GM18502 (cell line): ENCODE measurements around the gene THRB.

ENCODE experiments used
- ATAC-seq: cut with Tn5 transposase; IDR thresholded peaks from one replicate; pipeline ENCODE4 v1.9.1; 2021; ENCODE audit warnings: mild to moderate bottlenecking; ENCODE audit not compliant: unreplicated experiment, poor library complexity

THRB gene

DNA sequence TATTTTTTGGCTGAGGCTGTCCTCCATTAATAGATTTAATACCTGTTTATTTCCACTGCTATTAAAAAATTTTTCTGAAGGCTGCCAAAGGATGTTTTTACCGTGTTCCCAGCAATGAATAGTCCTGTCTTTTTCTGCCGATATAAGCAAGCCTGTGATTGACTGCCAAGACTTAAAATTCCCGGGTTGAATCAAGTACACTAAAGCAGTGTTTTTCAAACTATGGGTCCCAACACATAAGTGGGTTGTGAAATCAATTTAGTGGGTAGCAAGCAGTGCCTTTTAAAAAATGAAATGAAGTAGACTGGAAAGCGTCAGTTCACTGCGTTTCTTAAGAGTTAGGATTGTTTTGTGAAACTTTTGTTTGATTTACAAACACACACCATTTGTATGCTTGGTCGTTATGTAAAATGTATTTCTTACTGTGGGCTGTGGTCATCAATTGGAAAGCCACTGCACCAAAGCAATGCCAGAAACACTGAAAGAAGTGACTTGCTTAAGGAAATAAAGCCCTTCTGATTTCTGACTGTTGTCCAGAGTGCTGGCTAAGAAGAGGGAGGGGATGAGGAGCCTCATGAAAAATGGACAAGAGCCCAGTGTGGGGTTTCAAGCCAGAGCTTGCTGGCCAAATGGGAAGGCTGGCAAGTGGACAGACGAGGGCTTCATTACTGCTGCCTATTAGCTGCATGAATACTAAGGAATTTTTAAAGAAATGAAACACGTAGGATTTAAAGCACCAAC is 206.0 kb downstream of the THRB start:
- ATAC-seq = no peak

GRCh38 chr3:24287755-24288450 is 206.7 kb downstream of the THRB start:
- ATAC-seq = no peak

DNA sequence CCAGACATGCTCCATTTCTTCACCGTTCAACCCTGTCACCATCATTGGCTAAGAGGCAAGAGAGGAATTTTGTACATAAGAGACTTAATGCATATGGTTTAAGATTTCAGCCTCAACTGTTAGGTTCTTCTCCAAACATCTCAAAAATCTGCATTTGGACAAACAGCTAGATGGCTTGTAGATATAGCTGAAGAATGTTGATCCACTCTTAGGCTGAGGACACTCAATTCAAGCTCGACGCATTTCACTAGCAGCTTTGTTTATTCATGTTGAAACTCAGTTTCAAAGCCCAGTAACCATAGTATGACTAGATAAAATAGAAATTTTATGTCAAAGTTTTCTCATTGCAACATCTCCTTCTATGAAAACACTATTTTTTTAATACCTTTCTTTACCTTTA is 208.2 kb downstream of the THRB start:
- no peak for ATAC-seq

GRCh38 chr3:24278543-24278942 is 216.1 kb downstream of the THRB start:
- no peak for ATAC-seq

- ATAC-seq = no peak
Measured at GRCh38 chr3:24273491-24273890, 221.2 kb downstream of the THRB start.

GRCh38 chr3:24272875-24273274 is 221.8 kb downstream of the THRB start:
- no peak for ATAC-seq

DNA sequence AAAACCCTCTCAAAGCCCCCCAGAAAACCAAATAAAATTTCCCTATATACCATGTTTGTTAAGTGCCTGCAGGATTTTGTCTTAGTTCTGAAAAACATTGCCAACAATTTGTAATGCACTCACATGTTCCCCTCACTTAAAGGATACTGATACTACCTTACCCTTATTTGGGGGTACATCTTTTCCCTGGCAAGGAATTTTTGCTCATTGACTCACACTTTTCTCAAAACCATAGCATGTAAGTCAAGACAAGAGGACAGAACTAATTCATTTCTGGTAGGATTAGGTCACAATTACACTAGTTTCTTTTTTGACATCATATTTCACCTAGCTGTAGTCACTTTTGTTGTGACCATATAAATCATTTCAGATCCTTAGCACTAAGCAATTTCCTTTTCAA is 222.2 kb downstream of the THRB start:
- no peak for ATAC-seq

DNA sequence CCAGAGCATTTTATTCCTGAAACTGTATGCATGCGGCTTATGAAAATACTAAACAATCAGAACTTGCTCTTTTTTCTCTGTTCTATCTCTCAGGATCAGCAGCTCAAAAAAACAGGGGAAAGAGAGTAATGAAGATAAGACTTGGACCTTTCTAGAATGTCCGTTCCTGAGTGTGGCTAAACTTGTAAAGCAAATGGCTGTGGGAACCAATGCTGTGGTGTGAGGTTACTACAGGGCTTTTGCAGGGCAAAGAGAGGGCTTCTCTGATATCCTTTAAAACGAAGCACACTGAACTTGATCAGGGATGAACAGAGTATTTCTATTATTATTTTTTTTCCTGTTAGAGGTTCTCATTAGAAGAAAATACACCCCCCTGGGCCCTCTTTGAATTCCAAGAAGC is 223.4 kb downstream of the THRB start:
- ATAC-seq = no peak

- ATAC-seq = no peak
Measured at GRCh38 chr3:24270744-24271143, 223.9 kb downstream of the THRB start.

GRCh38 chr3:24270204-24270691 is 224.4 kb downstream of the THRB start:
- no peak for ATAC-seq

DNA sequence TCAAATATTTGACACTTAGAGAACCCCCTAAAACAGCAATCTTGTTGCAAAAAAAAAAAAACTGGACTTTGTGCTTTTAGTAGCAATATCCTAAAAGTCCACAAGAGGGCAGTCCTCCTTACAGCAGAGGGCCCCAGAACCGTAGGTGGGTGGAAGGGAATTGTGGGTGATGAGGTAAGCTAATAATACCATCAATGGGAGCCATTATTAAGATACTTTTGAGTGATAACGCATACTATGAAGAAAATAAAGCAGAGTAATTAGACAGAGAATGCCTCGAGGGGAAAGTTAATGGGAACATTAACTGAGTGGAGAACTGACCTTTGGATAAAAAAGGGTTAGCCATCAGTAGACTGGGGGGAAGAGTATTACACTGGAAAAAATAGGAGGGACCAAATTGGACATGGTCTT is 229.9 kb downstream of the THRB start:
- peak; percentile 85 for ATAC-seq

DNA sequence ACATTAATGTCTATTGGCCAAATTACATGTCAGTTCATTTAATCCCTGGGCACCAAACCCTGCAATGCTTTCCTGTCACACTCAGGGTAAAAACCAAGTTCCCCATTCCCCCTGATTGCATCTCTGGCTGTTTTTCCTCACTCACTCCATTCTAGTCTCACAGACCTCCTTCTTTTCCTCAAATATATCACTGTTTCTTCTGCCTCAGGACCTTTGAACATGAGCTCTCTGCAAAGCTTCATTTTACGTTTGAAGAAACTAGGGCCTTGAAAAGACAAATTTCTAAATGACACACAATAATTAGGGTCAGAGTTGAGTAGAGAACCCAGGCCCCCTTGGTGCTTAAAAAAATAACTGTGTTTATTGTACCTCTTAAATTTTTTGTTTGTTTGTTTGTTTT is 230.6 kb downstream of the THRB start:
- ATAC-seq = no peak

GRCh38 chr3:24263069-24263668 is 231.5 kb downstream of the THRB start:
- ATAC-seq = no peak

- no peak for ATAC-seq
Measured at GRCh38 chr3:24261521-24261920, 233.1 kb downstream of the THRB start.

DNA sequence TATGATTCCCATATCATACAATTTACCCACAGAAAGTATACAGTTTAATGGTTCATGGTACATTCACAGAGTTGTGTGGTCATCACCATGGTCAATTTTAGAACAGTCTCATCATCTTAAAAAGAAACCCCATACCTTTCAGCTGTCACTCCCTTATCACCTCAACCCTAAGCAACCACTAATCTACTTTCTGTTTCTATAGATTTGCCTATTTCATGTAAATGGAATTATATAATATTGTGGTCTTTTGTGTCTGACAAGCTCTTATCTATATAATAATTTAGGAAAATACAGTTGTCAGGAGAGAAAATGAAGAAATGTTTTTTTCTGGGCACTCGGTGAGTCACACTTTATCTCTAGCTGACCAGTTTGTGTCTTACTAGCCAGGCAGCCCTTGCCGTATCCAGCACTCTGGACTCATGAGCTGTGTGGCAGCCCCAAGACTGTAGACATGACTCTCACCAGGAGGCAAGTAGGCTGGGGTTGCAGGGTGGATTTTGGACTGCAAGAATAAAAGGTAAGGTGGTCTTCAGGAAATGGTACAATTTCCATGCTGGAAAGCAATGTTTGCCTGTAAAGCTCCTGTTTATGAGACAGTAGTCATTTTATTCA is 234.6 kb downstream of the THRB start:
- peak; percentile 40 for ATAC-seq

- ATAC-seq = no peak
Measured at GRCh38 chr3:24258727-24259600, 235.7 kb downstream of the THRB start.

DNA sequence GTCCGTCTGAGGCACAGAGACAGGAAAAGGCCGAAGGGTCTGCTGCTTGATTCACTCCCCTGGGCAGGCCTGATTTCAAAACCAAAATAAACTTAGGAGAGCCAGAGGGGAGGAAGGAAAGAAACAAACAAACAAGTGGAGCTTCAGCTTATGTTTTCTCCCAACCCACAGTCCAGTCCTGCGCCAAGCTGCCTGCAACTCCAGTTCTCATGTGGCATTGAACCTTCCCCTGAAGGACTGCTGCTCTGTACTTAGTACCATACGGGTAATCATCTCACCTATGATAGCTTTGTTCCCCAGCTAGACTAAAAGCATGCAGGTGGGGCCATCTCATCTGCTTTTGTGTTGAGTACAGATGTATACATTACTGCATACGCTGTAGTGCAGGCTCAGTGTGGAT is 236.4 kb downstream of the THRB start:
- ATAC-seq = no peak

GRCh38 chr3:24255414-24255813 is 239.2 kb downstream of the THRB start:
- no peak for ATAC-seq

DNA sequence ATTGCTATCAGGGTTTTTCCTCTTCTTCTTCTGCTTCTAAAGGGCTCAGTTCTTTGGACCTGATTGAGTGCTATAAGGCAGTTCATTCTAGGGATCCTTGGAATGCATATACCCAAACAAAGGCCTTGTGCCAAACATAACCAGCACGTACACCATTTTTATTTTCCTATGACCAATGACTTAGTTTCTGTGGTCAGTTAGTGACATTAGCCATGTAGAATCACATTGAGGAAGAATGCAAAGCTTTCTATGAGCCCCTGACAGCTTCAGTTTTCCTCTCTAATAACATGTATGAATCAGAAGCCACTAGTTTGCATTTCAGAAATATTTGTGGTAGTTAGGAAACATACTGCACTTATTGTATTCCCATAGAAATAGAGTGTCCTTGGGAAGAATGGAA is 240.0 kb downstream of the THRB start:
- ATAC-seq = no peak

DNA sequence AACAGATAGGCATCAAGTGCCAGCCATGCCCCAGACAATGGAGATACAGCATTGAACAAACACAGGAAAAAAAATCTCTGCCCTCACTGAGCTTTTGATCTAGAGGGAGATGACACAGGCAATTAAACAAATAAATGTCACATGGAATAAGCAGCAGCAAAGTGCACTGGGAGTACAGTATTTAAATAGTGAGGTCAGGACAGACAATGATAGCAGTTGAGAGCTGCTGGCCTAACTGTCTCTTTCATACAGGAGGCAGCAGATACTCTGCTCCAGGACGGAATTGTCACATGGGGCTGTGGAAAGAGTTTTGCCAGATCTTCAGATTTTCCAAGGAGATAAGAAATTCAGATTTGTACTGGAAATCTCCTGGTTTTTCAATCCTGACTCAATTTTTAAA is 241.3 kb downstream of the THRB start:
- no peak for ATAC-seq
